Measurements from ENCODE around the gene CPLX1.

CPLX1 gene

DNA sequence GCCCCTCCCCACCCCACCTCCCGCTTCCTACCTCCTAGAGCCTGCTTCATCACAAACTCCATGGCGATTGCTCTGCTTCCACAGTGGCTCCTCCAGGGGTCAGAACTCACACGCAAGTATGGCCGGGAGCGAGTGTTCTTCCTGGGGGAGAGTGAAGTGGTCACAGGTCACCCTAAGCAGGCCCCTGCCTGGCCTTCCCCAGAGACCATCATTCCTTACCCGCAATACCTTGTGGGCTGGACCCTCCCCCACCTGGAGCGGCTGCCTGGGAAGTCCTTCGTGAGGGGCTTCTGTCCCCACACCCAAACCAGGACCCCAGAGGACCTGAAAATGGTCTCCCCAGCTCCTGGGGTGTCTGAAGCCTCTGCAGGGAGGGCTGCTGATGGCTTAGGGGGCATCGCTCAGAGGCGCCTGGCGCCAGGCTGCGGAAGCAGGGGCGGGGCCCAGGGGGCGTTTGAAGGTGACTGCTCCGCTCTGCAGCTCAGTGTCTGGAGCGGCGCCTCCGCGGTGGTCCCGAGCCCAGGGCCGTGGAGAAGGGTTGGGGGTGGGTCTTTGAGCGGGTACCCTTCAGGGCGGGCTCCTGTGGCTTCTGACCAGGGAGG, 1.4 kb downstream of the CPLX1 start:
- TF ChIP-seq, protein P1, sequence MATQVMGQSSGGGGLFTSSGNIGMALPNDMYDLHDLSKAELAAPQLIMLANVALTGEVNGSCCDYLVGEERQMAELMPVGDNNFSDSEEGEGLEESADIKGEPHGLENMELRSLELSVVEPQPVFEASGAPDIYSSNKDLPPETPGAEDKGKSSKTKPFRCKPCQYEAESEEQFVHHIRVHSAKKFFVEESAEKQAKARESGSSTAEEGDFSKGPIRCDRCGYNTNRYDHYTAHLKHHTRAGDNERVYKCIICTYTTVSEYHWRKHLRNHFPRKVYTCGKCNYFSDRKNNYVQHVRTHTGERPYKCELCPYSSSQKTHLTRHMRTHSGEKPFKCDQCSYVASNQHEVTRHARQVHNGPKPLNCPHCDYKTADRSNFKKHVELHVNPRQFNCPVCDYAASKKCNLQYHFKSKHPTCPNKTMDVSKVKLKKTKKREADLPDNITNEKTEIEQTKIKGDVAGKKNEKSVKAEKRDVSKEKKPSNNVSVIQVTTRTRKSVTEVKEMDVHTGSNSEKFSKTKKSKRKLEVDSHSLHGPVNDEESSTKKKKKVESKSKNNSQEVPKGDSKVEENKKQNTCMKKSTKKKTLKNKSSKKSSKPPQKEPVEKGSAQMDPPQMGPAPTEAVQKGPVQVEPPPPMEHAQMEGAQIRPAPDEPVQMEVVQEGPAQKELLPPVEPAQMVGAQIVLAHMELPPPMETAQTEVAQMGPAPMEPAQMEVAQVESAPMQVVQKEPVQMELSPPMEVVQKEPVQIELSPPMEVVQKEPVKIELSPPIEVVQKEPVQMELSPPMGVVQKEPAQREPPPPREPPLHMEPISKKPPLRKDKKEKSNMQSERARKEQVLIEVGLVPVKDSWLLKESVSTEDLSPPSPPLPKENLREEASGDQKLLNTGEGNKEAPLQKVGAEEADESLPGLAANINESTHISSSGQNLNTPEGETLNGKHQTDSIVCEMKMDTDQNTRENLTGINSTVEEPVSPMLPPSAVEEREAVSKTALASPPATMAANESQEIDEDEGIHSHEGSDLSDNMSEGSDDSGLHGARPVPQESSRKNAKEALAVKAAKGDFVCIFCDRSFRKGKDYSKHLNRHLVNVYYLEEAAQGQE (IDR thresholded peaks at IDR 0.05; ENCODE audit: low read depth): no peak
- TF ChIP-seq RAD21 (IDR thresholded peaks at IDR 0.05; ENCODE audit: low read depth): no peak
- no peak for TF ChIP-seq ZBTB7A (IDR thresholded peaks at IDR 0.05; ENCODE audit: low read depth)
- no peak for TF ChIP-seq FOXM1 (IDR thresholded peaks at IDR 0.05; ENCODE audit: borderline replicate concordance, low read depth)
- TF ChIP-seq, protein P2, sequence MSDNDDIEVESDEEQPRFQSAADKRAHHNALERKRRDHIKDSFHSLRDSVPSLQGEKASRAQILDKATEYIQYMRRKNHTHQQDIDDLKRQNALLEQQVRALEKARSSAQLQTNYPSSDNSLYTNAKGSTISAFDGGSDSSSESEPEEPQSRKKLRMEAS (IDR thresholded peaks at IDR 0.05): no peak
- TF ChIP-seq EGR1 (IDR thresholded peaks at IDR 0.05): no peak
- no peak for TF ChIP-seq TAF1 (IDR thresholded peaks at IDR 0.05; ENCODE audit: low read depth)
- TF ChIP-seq CREB1 (IDR thresholded peaks at IDR 0.05; ENCODE audit: low read depth): no peak
- TF ChIP-seq TCF12 (IDR thresholded peaks at IDR 0.05; ENCODE audit: low read depth): no peak
- TF ChIP-seq EP300 (IDR thresholded peaks at IDR 0.05; ENCODE audit: borderline replicate concordance): no peak
- TF ChIP-seq CEBPB (IDR thresholded peaks at IDR 0.05): no peak
- TF ChIP-seq, protein P3, sequence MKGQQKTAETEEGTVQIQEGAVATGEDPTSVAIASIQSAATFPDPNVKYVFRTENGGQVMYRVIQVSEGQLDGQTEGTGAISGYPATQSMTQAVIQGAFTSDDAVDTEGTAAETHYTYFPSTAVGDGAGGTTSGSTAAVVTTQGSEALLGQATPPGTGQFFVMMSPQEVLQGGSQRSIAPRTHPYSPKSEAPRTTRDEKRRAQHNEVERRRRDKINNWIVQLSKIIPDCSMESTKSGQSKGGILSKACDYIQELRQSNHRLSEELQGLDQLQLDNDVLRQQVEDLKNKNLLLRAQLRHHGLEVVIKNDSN (IDR thresholded peaks at IDR 0.05): no peak
- no peak for TF ChIP-seq NFIC (IDR thresholded peaks at IDR 0.05)
- TF ChIP-seq TEAD4 (IDR thresholded peaks at IDR 0.05): no peak

DNA sequence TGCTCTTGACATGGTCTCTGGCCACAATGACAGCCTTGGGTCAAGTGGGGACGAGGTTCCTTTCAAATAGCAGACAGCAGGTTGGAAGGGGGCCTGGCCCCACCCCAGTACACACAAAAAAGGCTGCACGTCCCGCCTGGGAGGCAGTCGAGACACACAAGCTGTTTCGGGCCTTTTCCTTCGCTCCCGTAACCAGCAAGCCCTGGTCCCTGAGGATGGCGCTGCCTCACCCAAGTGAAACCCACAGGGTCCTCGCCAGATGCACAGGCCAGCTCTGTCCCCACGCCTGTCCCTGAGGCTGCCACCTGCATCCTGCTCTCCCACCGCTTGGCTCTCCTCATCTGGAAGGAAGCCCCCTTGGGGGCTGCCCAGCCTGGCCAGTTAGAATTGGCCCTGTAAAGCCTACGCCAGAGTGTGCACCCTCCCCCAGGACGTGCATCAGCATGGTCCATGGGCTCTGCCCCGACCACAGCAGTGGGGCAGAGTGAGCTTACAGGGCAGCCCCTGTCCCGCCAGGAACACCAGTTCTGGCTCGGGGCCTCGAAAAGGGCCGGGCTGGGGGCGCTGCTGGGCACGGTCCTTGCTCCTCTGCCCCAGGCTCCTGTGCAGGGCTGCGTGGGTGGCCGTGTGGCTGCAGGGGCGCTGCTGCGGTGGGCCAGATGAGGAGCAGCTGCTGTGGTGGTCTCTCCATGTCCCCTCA, 2.0 kb downstream of the CPLX1 start:
- TF ChIP-seq CREB1 (IDR thresholded peaks at IDR 0.05; ENCODE audit: low read depth) (no peak), TAF1 (IDR thresholded peaks at IDR 0.05; ENCODE audit: low read depth) (no peak), ZBTB7A (IDR thresholded peaks at IDR 0.05; ENCODE audit: low read depth) (no peak), FOXM1 (IDR thresholded peaks at IDR 0.05; ENCODE audit: borderline replicate concordance, low read depth) (no peak), TCF12 (IDR thresholded peaks at IDR 0.05; ENCODE audit: low read depth) (no peak), YY1 (IDR thresholded peaks at IDR 0.05; ENCODE audit: low read depth) (no peak), NFIC (IDR thresholded peaks at IDR 0.05) (no peak), RAD21 (IDR thresholded peaks at IDR 0.05; ENCODE audit: low read depth) (no peak), EP300 (IDR thresholded peaks at IDR 0.05; ENCODE audit: borderline replicate concordance) (no peak), EGR1 (IDR thresholded peaks at IDR 0.05) (no peak)
- TF ChIP-seq, protein P2 (IDR thresholded peaks at IDR 0.05): no peak

DNA sequence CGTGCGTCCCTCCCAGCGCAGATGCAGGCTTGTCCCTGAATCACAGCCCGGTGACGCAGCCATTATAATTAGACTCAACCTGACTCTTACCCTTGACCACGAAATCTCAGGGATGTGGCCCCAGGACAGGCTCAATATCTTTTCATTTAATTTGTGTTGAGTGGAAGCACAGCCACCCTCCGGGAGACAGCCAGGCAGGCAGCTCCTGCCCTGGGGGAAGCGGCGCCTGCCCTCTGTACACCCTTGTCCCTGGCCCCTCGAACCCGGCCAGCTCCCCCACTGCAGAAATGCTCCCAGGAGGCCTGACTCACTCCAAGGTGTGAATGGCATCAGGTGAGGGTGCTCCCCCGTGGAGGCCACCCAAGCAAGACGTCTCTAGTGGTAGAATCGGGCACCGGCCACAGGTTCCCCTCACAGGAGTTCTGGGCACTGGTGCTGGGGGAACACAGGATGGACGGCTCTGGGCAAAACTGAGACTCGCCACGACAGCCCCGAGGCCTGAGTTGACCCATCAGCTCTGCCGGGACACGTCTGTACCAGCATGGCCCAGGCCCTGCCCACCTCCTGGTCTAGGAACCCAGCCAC, 2.7 kb downstream of the CPLX1 start:
- TF ChIP-seq RAD21 (IDR thresholded peaks at IDR 0.05; ENCODE audit: low read depth) (no peak), CREB1 (IDR thresholded peaks at IDR 0.05; ENCODE audit: low read depth) (no peak), YY1 (IDR thresholded peaks at IDR 0.05; ENCODE audit: low read depth) (no peak), EP300 (IDR thresholded peaks at IDR 0.05; ENCODE audit: borderline replicate concordance) (no peak), CEBPB (IDR thresholded peaks at IDR 0.05) (no peak), TCF12 (IDR thresholded peaks at IDR 0.05; ENCODE audit: low read depth) (no peak), EGR1 (IDR thresholded peaks at IDR 0.05) (no peak), ZBTB7A (IDR thresholded peaks at IDR 0.05; ENCODE audit: low read depth) (no peak), TAF1 (IDR thresholded peaks at IDR 0.05; ENCODE audit: low read depth) (no peak), NFIC (IDR thresholded peaks at IDR 0.05) (no peak), TEAD4 (IDR thresholded peaks at IDR 0.05) (no peak), FOXM1 (IDR thresholded peaks at IDR 0.05; ENCODE audit: borderline replicate concordance, low read depth) (no peak)
- TF ChIP-seq, protein P2 (IDR thresholded peaks at IDR 0.05): no peak
- TF ChIP-seq, protein P3 (IDR thresholded peaks at IDR 0.05): no peak
- TF ChIP-seq, protein P1 (IDR thresholded peaks at IDR 0.05; ENCODE audit: low read depth): no peak

DNA sequence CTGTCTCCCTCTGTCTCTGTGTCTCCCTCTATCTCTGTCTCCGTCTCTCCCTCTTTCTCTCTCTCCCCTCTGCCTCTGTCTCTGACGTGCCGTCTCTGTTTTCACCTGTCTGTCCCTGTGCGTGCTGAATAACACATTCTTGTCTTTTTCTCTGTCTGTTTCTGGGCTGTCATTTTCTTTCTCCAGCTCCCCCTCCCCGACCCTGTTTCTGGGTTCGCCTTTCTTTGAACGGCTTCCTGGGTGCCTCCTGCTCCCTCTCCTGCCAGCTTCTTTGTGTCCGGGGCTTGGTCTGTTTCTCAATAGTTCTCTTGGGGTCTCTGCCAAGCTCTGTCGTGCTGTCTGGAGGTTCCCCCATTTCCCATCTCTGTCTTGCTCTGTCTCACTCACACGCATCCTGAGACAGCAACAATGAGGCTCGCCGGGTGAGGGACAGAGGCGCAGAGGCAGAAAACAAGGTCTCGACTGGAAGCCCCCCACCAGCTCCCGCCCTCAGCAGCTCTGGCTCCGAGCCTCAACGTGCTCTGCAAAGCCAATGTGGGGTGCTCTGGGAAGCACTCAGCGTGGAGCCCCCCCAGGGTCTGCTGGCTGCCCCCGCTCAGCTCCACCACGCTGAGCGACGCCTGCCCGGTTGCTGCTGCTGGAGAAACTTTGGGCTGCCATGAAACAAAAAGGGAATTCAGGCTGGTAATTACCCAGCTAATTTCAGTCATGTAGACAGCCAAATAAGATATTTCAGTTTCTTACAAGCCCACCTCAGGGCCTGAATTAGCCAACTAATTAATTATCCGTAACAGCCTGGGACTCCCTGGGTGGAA, 3.4 kb downstream of the CPLX1 start:
- no peak for TF ChIP-seq NFIC (IDR thresholded peaks at IDR 0.05)
- TF ChIP-seq, protein P2 (IDR thresholded peaks at IDR 0.05): no peak
- TF ChIP-seq, protein P1 (IDR thresholded peaks at IDR 0.05; ENCODE audit: low read depth): no peak
- TF ChIP-seq TAF1 (IDR thresholded peaks at IDR 0.05; ENCODE audit: low read depth): no peak
- no peak for TF ChIP-seq TEAD4 (IDR thresholded peaks at IDR 0.05)
- TF ChIP-seq EGR1 (IDR thresholded peaks at IDR 0.05): no peak
- no peak for TF ChIP-seq EP300 (IDR thresholded peaks at IDR 0.05; ENCODE audit: borderline replicate concordance)
- no peak for TF ChIP-seq CREB1 (IDR thresholded peaks at IDR 0.05; ENCODE audit: low read depth)
- no peak for TF ChIP-seq ZBTB7A (IDR thresholded peaks at IDR 0.05; ENCODE audit: low read depth)
- TF ChIP-seq CEBPB (IDR thresholded peaks at IDR 0.05): no peak
- TF ChIP-seq TCF12 (IDR thresholded peaks at IDR 0.05; ENCODE audit: low read depth): no peak
- no peak for TF ChIP-seq FOXM1 (IDR thresholded peaks at IDR 0.05; ENCODE audit: borderline replicate concordance, low read depth)
- TF ChIP-seq, protein P3 (IDR thresholded peaks at IDR 0.05): no peak
- no peak for TF ChIP-seq YY1 (IDR thresholded peaks at IDR 0.05; ENCODE audit: low read depth)
- no peak for TF ChIP-seq RAD21 (IDR thresholded peaks at IDR 0.05; ENCODE audit: low read depth)

Data from Ishikawa (cell line).